SIG-M5 (cell line): ENCODE measurements around the gene DTD1.
A peak's percentile ranks its signal among the peaks of the same experiment; 100 is the strongest.

Source experiments
- DNase-seq: peaks from one replicate; lab custom pipeline; 2025; lab: John Stamatoyannopoulos, UW

The DTD1 gene

GRCh38 chr20:18587665-18588573 lies at the start of gene DTD1:
Gene DTD1, plus strand, starts transcription at chr20:18588054. Its CDS starts 19 bp downstream, at chr20:18588073.
- DNase-seq: no peak

GRCh38 chr20:18541741-18542140 lies 46.1 kb upstream of the DTD1 start:
- DNase-seq: no peak

- no peak for DNase-seq
These were observed 44.6 kb upstream of the DTD1 start for GRCh38 chr20:18543216-18543615.

GRCh38 chr20:18543932-18544331 lies 43.9 kb upstream of the DTD1 start:
- DNase-seq: no peak

GRCh38 chr20:18545566-18545965 lies 42.3 kb upstream of the DTD1 start:
- DNase-seq: no peak

- no peak for DNase-seq
These were observed 39.4 kb upstream of the DTD1 start for GRCh38 chr20:18548465-18548864.

GRCh38 chr20:18553746-18554145 lies 34.1 kb upstream of the DTD1 start:
- DNase-seq: no peak

GRCh38 chr20:18566892-18567738 lies 20.7 kb upstream of the DTD1 start, which contains the start of gene SMIM26:
Gene SMIM26, plus strand, starts transcription at chr20:18567432. Its CDS starts 47 bp downstream, at chr20:18567479.
- DNase-seq: peak; percentile 45

- DNase-seq: no peak
These were observed 20.1 kb upstream of the DTD1 start for GRCh38 chr20:18567739-18568091.

- no peak for DNase-seq
These were observed 16.8 kb upstream of the DTD1 start for GRCh38 chr20:18571009-18571408.

- peak; percentile 7 for DNase-seq
These were observed 16.3 kb upstream of the DTD1 start for GRCh38 chr20:18571578-18571977.

- no peak for DNase-seq
These were observed 9.9 kb upstream of the DTD1 start for GRCh38 chr20:18577942-18578341.

- DNase-seq: no peak
These were observed 9.3 kb upstream of the DTD1 start for GRCh38 chr20:18578581-18578980.

GRCh38 chr20:18580012-18580411 lies 7.8 kb upstream of the DTD1 start:
- no peak for DNase-seq

- DNase-seq: no peak
These were observed 2.7 kb upstream of the DTD1 start for GRCh38 chr20:18585134-18585533.

- DNase-seq: no peak
These were observed 700 bp downstream of the DTD1 start for GRCh38 chr20:18588574-18588933.

- no peak for DNase-seq
These were observed 2.3 kb downstream of the DTD1 start for GRCh38 chr20:18589941-18590674.

- DNase-seq: no peak
These were observed 8.4 kb downstream of the DTD1 start for GRCh38 chr20:18596270-18596669.

GRCh38 chr20:18609741-18610140 lies 21.9 kb downstream of the DTD1 start:
- no peak for DNase-seq

- DNase-seq: no peak
These were observed 23.6 kb downstream of the DTD1 start for GRCh38 chr20:18611492-18611891.

GRCh38 chr20:18613553-18613952 lies 25.7 kb downstream of the DTD1 start:
- no peak for DNase-seq

- no peak for DNase-seq
These were observed 26.4 kb downstream of the DTD1 start for GRCh38 chr20:18614244-18614643.
